ENCODE measurements around the gene NLRP9.

- TF ChIP-seq TAF1 (IDR thresholded peaks at IDR 0.05; ENCODE audit: borderline replicate concordance, insufficient read depth, low read length) = no peak
- TF ChIP-seq POLR2AphosphoS5 (IDR thresholded peaks at IDR 0.05; ENCODE audit: low read depth, low read length) = no peak
- TF ChIP-seq REST (IDR thresholded peaks at IDR 0.05; ENCODE audit: insufficient read depth in 1 of 2, low read depth in 2 of 2, low read length in 2 of 2) = no peak
- no peak for TF ChIP-seq FOXP2 (optimal IDR thresholded peaks at IDR 0.05; ENCODE audit: borderline replicate concordance, extremely low read depth, extremely low read length, insufficient read depth)
Measured at GRCh38 chr19:55668603-55669348, 69.4 kb downstream of the NLRP9 start.
